Gastroesophageal sphincter (tissue), 3 donors: ENCODE results near the gene DDAH2.

Source experiments
- CTCF ChIP-seq, 4 experiments: fragments of 200-600 bp in 2 of 4; fragments of 450-650 bp in 2 of 4; sonication (generic) in 1 of 4; IDR thresholded peaks; one replicate each; pipeline ENCODE4 v1.5.1; 2017 to 2019; ENCODE audit warnings: antibody characterized with exemption in 4 of 4, mild to moderate bottlenecking in 2 of 4, moderate library complexity in 2 of 4
- EP300 ChIP-seq: sonication (generic); formaldehyde crosslinking; IDR thresholded peaks from one replicate; pipeline ENCODE4 v1.6.1; 2017; ENCODE audit warnings: antibody characterized with exemption, mild to moderate bottlenecking
- POLR2A ChIP-seq, 2 donors: fragments of 450-650 bp; IDR thresholded peaks; one replicate each; pipeline ENCODE4 v1.6.1; 2017; ENCODE audit warnings: antibody characterized with exemption in 2 of 2, mild to moderate bottlenecking in 2 of 2, moderate library complexity in 1 of 2
- POLR2AphosphoS5 ChIP-seq: sonication (generic); formaldehyde crosslinking; IDR thresholded peaks from one replicate; pipeline ENCODE4 v1.6.1; 2017; ENCODE audit warnings: antibody characterized with exemption

GRCh38 chr6:31711233-31711632 is 17.9 kb downstream of the DDAH2 start:
- TF ChIP-seq CTCF (IDR thresholded peaks at IDR 0.05) (no peak), POLR2AphosphoS5 (no peak), POLR2A (IDR thresholded peaks at IDR 0.05) (no peak), EP300 (no peak)
